Activated CD8-positive, alpha-beta memory T cell treated with anti-CD3 and anti-CD28 coated beads, Interleukin-2, amount 50 U/mL, for 24 hours (primary cell): ENCODE data around the gene PRDM1.

Source experiments
- DNase-seq: peaks from one replicate; pipeline ENCODE4 v3.0.0-alpha.2; 2020; ENCODE audit errors: extremely low read depth

Gene PRDM1

GRCh38 chr6:106097411-106098231, 11.5 kb downstream of the PRDM1 start:
- peak; percentile 24 for DNase-seq

GRCh38 chr6:106098383-106099234, 12.5 kb downstream of the PRDM1 start:
- DNase-seq: peak; percentile 67

- no peak for DNase-seq
These were observed 13.1 kb downstream of the PRDM1 start for GRCh38 chr6:106099235-106099537.

GRCh38 chr6:106100755-106101154, 14.6 kb downstream of the PRDM1 start:
- no peak for DNase-seq

- DNase-seq: no peak
These were observed 15.3 kb downstream of the PRDM1 start for GRCh38 chr6:106101466-106101865.

- peak; percentile 39 for DNase-seq
These were observed 15.9 kb downstream of the PRDM1 start for GRCh38 chr6:106102034-106102433.

GRCh38 chr6:106102967-106103727, 17.0 kb downstream of the PRDM1 start:
- no peak for DNase-seq

GRCh38 chr6:106103728-106104109, 17.6 kb downstream of the PRDM1 start:
- no peak for DNase-seq

GRCh38 chr6:106104476-106104875, 18.3 kb downstream of the PRDM1 start:
- no peak for DNase-seq

GRCh38 chr6:106104941-106105340, 18.8 kb downstream of the PRDM1 start:
- no peak for DNase-seq

GRCh38 chr6:106105493-106105892, 19.4 kb downstream of the PRDM1 start:
- DNase-seq: no peak

GRCh38 chr6:106106276-106107042, 20.3 kb downstream of the PRDM1 start:
- DNase-seq: no peak

- no peak for DNase-seq
These were observed 21.0 kb downstream of the PRDM1 start for GRCh38 chr6:106107043-106107613.

GRCh38 chr6:106108129-106108528, 22.0 kb downstream of the PRDM1 start:
- no peak for DNase-seq

- no peak for DNase-seq
These were observed 22.9 kb downstream of the PRDM1 start for GRCh38 chr6:106109029-106109428.

- DNase-seq: no peak
These were observed 24.2 kb downstream of the PRDM1 start for GRCh38 chr6:106110164-106110826.

- no peak for DNase-seq
These were observed 26.3 kb downstream of the PRDM1 start for GRCh38 chr6:106112433-106112832.

GRCh38 chr6:106113256-106113959, 27.3 kb downstream of the PRDM1 start:
- no peak for DNase-seq

- DNase-seq: peak; percentile 52
These were observed 28.4 kb downstream of the PRDM1 start for GRCh38 chr6:106114492-106114891.

GRCh38 chr6:106115286-106115685, 29.1 kb downstream of the PRDM1 start:
- no peak for DNase-seq
